K562 (cell line): ENCODE data around the gene PRR35. TPM values are rescaled to one million over a fixed set of nuclear protein-coding genes. Genes with fewer than 3 reads are reported as not detected.

Experiments used
- BDP1 ChIP-seq: IDR thresholded peaks from 3 replicates; pipeline ENCODE4 v1.6.1; 2011; ENCODE audit not compliant: insufficient read length, insufficient read depth
- ELF4 ChIP-seq: fragments of 450-650 bp; formaldehyde crosslinking; IDR thresholded peaks from 2 replicates; pipeline ENCODE4 v1.4.0; 2022; ENCODE audit warnings: missing genetic modification characterization
- FOXA3 ChIP-seq, 2 experiments: fragments of 450-650 bp in 1 of 2; sonication (generic) in 1 of 2; formaldehyde crosslinking; IDR thresholded peaks in 1 of 2; conservative IDR thresholded peaks in 1 of 2; 2 replicates each; pipeline versions ENCODE4 v1.4.0 to v1.8.0; 2020 to 2022; ENCODE audit warnings: mild to moderate bottlenecking in 2 of 2, missing genetic modification reagents in 1 of 2
- HNRNPLL ChIP-seq: fragments of 200-400 bp; formaldehyde crosslinking; IDR thresholded peaks from 2 replicates; pipeline ENCODE4 v1.6.1; 2017; ENCODE audit warnings: low read length, low read depth, mild to moderate bottlenecking; ENCODE audit not compliant: poor library complexity, severe bottlenecking
- KAT7 ChIP-seq: sonication (generic); formaldehyde crosslinking; IDR thresholded peaks from 2 replicates; pipeline ENCODE4 v1.8.0; 2022; ENCODE audit warnings: missing genetic modification reagents, mild to moderate bottlenecking, borderline replicate concordance
- KAT8 ChIP-seq: fragments of 450-650 bp; IDR thresholded peaks from 2 replicates; pipeline ENCODE4 v1.6.1; 2016; ENCODE audit warnings: low read depth, mild to moderate bottlenecking
- NCOR1 ChIP-seq: fragments of 450-650 bp; IDR thresholded peaks from 2 replicates; pipeline ENCODE4 v1.6.1; 2016; ENCODE audit warnings: mild to moderate bottlenecking, moderate library complexity
- SPI1 ChIP-seq: IDR thresholded peaks from 2 replicates; pipeline ENCODE4 v1.6.1; 2011; ENCODE audit warnings: low read depth, low read length, control low read depth, borderline replicate concordance
- TFAP4 ChIP-seq: sonication (generic); formaldehyde crosslinking; IDR thresholded peaks from 2 replicates; pipeline ENCODE4 v1.8.0; 2022; ENCODE audit warnings: missing genetic modification reagents, mild to moderate bottlenecking, moderate library complexity, borderline replicate concordance
- TFE3 ChIP-seq: fragments of 450-650 bp; formaldehyde crosslinking; IDR thresholded peaks from 2 replicates; pipeline ENCODE4 v1.4.0; 2020; ENCODE audit warnings: mild to moderate bottlenecking, mixed read lengths
- THRA ChIP-seq: fragments of 450-650 bp; IDR thresholded peaks from 2 replicates; pipeline ENCODE4 v1.6.1; 2017; ENCODE audit warnings: mild to moderate bottlenecking, moderate library complexity
- ZBTB33 ChIP-seq: sonication (generic); formaldehyde crosslinking; IDR thresholded peaks from 2 replicates; pipeline ENCODE4 v1.8.1; 2023; ENCODE audit warnings: mild to moderate bottlenecking, missing genetic modification reagents
- ZHX1 ChIP-seq: fragments of 150-350 bp; conservative IDR thresholded peaks from 2 replicates; pipeline ENCODE4 v1.6.1; 2014; ENCODE audit warnings: low read length
- ZNF512 ChIP-seq: IDR thresholded peaks from 2 replicates; pipeline ENCODE4 v1.6.1; 2016; ENCODE audit warnings: missing genetic modification characterization, missing compliant biosample characterization
- polyA plus RNA-seq, 8 experiments: library from polyadenylated mRNA; depleted of rRNA in 4 of 8; stranded (reverse) in 5 of 8; unstranded in 3 of 8; fragments of >200 nt; fragmentation: Nextera tagmentation in 2 of 8; fragmentation: Illumina TruSeq in 1 of 8; extraction: Ambion mirVana in 2 of 8; extraction: Trizol in 1 of 8; gene quantifications; 2 replicates each; pipeline versions ENCODE4 v1.2.1 to v1.2.3, GENCODE V29; 2011 to 2014; ENCODE audit warnings: inconsistent platforms in 1 of 8, missing spikeins in 1 of 8
- total RNA-seq, 7 experiments: library from RNA; depleted of rRNA in 6 of 7; stranded (reverse); fragments of >200 nt in 6 of 7; fragmentation: Illumina TruSeq in 2 of 7; extraction: Trizol in 2 of 7; gene quantifications; 2 replicates each; pipeline versions ENCODE4 v1.2.1 to v1.2.3, GENCODE V29; 2011 to 2021; ENCODE audit warnings: low replicate concordance in 1 of 7

PRR35 gene
- total and polyA plus RNA-seq, 9 of the 15 experiments (the other 6 are each of a cell fraction or from before 2014, with no cell fraction given), result 0.17 to 0.45 (median 0.21) TPM; not detected in 5

- TF ChIP-seq ZNF512 (tag) (no peak), TFAP4 (peak; percentile 98), HNRNPLL (no peak), KAT8 (no peak), NCOR1 (peak; percentile 44; the same call in 1 of the 2 replicates), ELF4 (CRISPR knock-in tag) (no peak), TFE3 (CRISPR knock-in tag) (no peak), BDP1 (no peak), ZBTB33 (peak; percentile 87), KAT7 (CRISPR knock-in tag) (0 out of 2 replicates have a peak, but pooled peaks have one; percentile 15), ZHX1 (no peak), FOXA3 (CRISPR knock-in tag; conservative IDR thresholded peaks at IDR 0.05 in 1 of 2, IDR thresholded peaks at IDR 0.05 in 1 of 2) (no peak), SPI1 (no peak), THRA (no peak)
Measured at GRCh38 chr16:578870-579405, 18.7 kb downstream of the PRR35 start (continued).
